GM12873 (cell line): ENCODE data around the gene CHRNG.

Experiments used
- CTCF ChIP-seq: IDR thresholded peaks from 2 replicates; pipeline ENCODE4 v1.5.1; 2012; ENCODE audit warnings: low read depth, mild to moderate bottlenecking, moderate library complexity, low read length, control low read depth; ENCODE audit not compliant: insufficient read depth; ENCODE audit errors: missing control alignments

The CHRNG gene

GRCh38 chr2:232587512-232587911 lies 48.0 kb downstream of the CHRNG start:
- no peak for TF ChIP-seq CTCF

DNA sequence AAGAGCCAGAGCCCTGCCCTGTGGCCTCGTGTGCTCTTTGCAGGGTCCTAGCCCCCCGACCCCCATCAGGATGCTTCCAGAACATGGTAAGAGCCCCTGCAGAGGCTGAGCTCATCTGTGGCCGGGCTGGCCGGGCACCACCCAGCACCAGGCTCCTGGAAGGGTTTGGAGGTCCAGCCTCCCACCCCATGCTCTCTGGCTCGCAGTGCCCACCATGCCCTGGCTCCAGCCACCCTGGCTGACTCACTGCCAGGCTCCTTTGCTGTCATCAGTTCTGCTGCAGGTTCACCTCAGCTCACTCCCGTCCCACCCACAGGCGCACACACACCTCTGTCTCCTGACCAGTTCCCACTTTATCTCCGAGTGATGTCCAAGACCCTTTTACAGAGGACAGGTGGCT lies 48.5 kb downstream of the CHRNG start:
- no peak for TF ChIP-seq CTCF

GRCh38 chr2:232588680-232589585 lies 49.4 kb downstream of the CHRNG start:
- no peak for TF ChIP-seq CTCF

DNA sequence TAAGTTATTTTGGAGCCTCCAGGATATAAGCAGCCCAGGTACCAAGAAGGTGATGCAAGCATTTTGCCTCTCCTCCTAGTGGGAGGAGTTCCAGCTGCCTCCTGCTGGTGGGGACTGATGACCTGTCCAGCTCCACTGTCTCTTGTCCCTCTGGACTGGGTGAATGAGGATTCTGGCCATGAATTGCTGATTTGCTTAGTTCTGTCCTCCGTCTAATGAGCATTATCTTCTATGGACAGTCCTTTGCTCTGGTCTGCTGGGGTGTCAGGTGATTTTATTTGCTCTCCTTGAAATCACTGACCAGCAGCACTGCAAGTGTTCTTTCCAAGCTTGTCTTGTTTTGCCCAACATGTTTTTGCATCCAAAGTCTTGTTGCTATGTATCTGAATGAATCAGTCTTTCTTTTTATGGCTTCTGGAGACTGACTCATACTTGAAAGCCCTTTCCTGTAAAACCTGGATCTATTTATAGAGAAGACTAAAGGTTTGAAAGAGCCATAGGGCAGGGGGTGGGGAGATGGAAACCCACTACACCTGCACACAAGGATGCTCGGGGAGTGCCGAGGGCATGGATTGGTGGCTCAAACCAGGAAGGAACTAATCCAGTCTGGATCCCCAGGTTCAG lies 53.4 kb downstream of the CHRNG start:
- TF ChIP-seq CTCF, result no peak

DNA sequence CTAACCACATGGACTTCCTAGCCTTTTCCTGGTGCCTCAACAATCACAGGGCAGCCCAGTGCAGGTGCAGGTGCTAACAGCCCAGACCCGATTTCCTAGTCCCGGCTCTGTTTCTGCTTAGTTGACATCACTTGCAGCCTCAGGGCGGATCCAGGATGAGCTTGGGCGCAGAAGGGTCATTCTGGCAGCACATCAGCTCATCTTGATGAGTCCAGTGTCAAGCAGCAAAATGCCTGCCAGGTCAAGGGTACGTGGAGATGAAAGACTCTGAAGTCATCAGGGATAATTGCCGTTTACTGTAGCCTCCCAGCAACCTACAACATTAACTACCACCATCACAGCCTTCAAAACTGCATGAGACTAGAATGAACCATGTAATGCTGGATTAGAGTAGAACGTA lies 54.5 kb downstream of the CHRNG start:
- TF ChIP-seq CTCF, result no peak
